ENCODE measurements around the gene KRT83.

DNA sequence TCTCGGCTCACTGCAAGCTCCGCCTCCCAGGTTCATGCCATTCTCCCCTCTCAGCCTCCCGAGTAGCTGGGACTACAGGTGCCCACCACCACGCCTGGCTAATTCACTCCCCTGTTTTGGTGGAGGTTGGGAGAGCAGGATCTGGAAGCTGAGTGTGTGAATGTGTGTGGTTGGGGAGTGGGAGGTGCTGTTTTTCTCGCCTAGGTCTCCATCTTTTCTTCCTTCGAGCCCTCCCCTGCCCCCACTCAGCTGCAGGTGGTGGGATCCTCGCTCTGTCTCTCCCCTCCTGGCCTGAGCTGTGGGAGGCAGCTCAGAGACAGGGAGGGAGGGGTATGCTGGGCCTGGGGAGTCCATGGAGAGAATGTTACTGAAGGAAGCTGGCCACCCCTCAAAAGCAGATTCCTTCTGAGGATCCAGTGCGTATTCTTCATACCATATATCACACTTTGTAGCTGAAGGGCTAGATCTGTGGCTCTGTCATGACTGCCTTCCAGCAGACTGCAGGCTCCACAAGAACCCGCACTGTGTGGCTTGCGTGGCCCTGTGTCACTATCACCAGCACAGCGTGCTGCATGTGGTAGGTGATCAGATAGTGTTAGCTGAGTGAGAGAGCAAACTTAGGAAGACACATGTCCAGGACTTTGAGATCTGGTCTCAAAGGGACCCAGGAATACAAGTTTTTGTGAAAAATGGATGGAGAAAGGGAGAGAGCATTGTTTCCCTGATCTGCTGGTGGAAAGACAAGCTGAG is 2.8 kb downstream of the KRT83 start:
- TF ChIP-seq, protein P1, sequence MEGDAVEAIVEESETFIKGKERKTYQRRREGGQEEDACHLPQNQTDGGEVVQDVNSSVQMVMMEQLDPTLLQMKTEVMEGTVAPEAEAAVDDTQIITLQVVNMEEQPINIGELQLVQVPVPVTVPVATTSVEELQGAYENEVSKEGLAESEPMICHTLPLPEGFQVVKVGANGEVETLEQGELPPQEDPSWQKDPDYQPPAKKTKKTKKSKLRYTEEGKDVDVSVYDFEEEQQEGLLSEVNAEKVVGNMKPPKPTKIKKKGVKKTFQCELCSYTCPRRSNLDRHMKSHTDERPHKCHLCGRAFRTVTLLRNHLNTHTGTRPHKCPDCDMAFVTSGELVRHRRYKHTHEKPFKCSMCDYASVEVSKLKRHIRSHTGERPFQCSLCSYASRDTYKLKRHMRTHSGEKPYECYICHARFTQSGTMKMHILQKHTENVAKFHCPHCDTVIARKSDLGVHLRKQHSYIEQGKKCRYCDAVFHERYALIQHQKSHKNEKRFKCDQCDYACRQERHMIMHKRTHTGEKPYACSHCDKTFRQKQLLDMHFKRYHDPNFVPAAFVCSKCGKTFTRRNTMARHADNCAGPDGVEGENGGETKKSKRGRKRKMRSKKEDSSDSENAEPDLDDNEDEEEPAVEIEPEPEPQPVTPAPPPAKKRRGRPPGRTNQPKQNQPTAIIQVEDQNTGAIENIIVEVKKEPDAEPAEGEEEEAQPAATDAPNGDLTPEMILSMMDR (optimal IDR thresholded peaks at IDR 0.05 in 1 of 3, IDR thresholded peaks at IDR 0.05 in 1 of 3, conservative IDR thresholded peaks at IDR 0.05 in 1 of 3; ENCODE audit: extremely low read depth in 1 of 3, insufficient read depth in 2 of 3, low read length in 3 of 3): no peak
- TF ChIP-seq EZH2 (IDR thresholded peaks at IDR 0.05; ENCODE audit: low read length): no peak
